H9 (cell line): Measurements from ENCODE around the gene ZNF80. TPM values are rescaled to one million over a fixed set of nuclear protein-coding genes. Genes with fewer than 3 reads are reported as not detected.
"Not testable (repeated sequence)": the region's sequence is repeated elsewhere in the genome, so short reads cannot be mapped to it uniquely, and the experiment has no call there.

Experiments
- DNase-seq: peaks from one replicate; pipeline ENCODE4 v3.0.0-alpha.2; 2017
- H2AFZ ChIP-seq: one replicate; pipeline ENCODE4 v1.6.1; 2013; ENCODE audit warnings: mild to moderate bottlenecking, low read length, control low read depth, moderate library complexity
- H2AK5ac ChIP-seq: 2 replicates; pipeline ENCODE4 v1.6.1; 2013; ENCODE audit warnings: low read length, control low read depth, mixed read lengths; ENCODE audit not compliant: insufficient read length
- H2BK120ac ChIP-seq: one replicate; pipeline ENCODE4 v1.6.1; 2013; ENCODE audit warnings: low read depth, mild to moderate bottlenecking, low read length, control low read depth, inconsistent platforms; ENCODE audit not compliant: poor library complexity, severe bottlenecking
- H2BK12ac ChIP-seq: 2 replicates; pipeline ENCODE4 v1.6.1; 2013; ENCODE audit warnings: low read length, control low read depth, mixed read lengths, low read depth; ENCODE audit not compliant: insufficient read length
- H2BK15ac ChIP-seq: 2 replicates; pipeline ENCODE4 v1.6.1; 2013; ENCODE audit warnings: low read depth, low read length, control low read depth
- H2BK20ac ChIP-seq: one replicate; pipeline ENCODE4 v1.6.1; 2013; ENCODE audit warnings: low read depth, mild to moderate bottlenecking, low read length, control low read depth, inconsistent platforms; ENCODE audit not compliant: poor library complexity, severe bottlenecking
- H2BK5ac ChIP-seq: 2 replicates; pipeline ENCODE4 v1.6.1; 2013; ENCODE audit warnings: low read length, control low read depth, mixed read lengths; ENCODE audit not compliant: insufficient read length
- H3K14ac ChIP-seq: 2 replicates; pipeline ENCODE4 v1.6.1; 2013; ENCODE audit warnings: low read length, control low read depth; ENCODE audit not compliant: insufficient read depth
- H3K18ac ChIP-seq: 2 replicates; pipeline ENCODE4 v1.6.1; 2013; ENCODE audit warnings: low read depth, mild to moderate bottlenecking, mixed read lengths, low read length, control low read depth; ENCODE audit not compliant: insufficient read length
- H3K23ac ChIP-seq: 2 replicates; pipeline ENCODE4 v1.6.1; 2013; ENCODE audit warnings: low read length, control low read depth, mixed read lengths, low read depth; ENCODE audit not compliant: insufficient read length
- H3K23me2 ChIP-seq: 2 replicates; pipeline ENCODE4 v1.6.1; 2013; ENCODE audit warnings: low read depth, mild to moderate bottlenecking, mixed read lengths, low read length, control low read depth; ENCODE audit not compliant: insufficient read length, poor library complexity, severe bottlenecking
- H3K27ac ChIP-seq: 2 replicates; pipeline ENCODE4 v1.5.1; 2013; ENCODE audit warnings: low read length, control low read depth, mixed read lengths, low read depth; ENCODE audit not compliant: insufficient read length
- H3K27me3 ChIP-seq: 2 replicates; pipeline ENCODE4 v1.6.1; 2013; ENCODE audit warnings: low read length, control low read depth, inconsistent platforms; ENCODE audit not compliant: insufficient read depth
- H3K4ac ChIP-seq: 2 replicates; pipeline ENCODE4 v1.6.1; 2013; ENCODE audit warnings: low read depth, mild to moderate bottlenecking, control low read depth, inconsistent platforms, low read length, moderate library complexity
- H3K4me1 ChIP-seq: 2 replicates; pipeline ENCODE4 v1.6.1; 2013; ENCODE audit warnings: low read length, control low read depth, inconsistent platforms; ENCODE audit not compliant: insufficient read depth
- H3K4me2 ChIP-seq: 2 replicates; pipeline ENCODE4 v1.6.1; 2013; ENCODE audit warnings: low read length, control low read depth, mixed read lengths; ENCODE audit not compliant: insufficient read length, insufficient read depth
- H3K56ac ChIP-seq: 2 replicates; pipeline ENCODE4 v1.6.1; 2013; ENCODE audit warnings: low read depth, mild to moderate bottlenecking, mixed read lengths, low read length, control low read depth; ENCODE audit not compliant: insufficient read length
- H3K79me1 ChIP-seq: 2 replicates; pipeline ENCODE4 v1.6.1; 2013; ENCODE audit warnings: low read depth, mild to moderate bottlenecking, moderate library complexity, low read length, control low read depth, inconsistent platforms; ENCODE audit not compliant: insufficient read depth, poor library complexity, severe bottlenecking
- H3K79me2 ChIP-seq: 2 replicates; pipeline ENCODE4 v1.6.1; 2013; ENCODE audit warnings: low read length, control low read depth, inconsistent platforms; ENCODE audit not compliant: insufficient read depth
- H3K9ac ChIP-seq: 2 replicates; pipeline ENCODE4 v1.6.1; 2013; ENCODE audit warnings: low read length, control low read depth, mixed read lengths; ENCODE audit not compliant: insufficient read length; ENCODE audit errors: extremely low read depth
- H3K9me3 ChIP-seq: one replicate; pipeline ENCODE4 v1.6.1; 2013; ENCODE audit warnings: low read depth, low read length, inconsistent platforms; ENCODE audit not compliant: control insufficient read depth
- H3T11ph ChIP-seq: one replicate; pipeline ENCODE4 v1.6.1; 2013; ENCODE audit warnings: mild to moderate bottlenecking, low read length, control low read depth, inconsistent platforms
- H4K20me1 ChIP-seq: one replicate; pipeline ENCODE4 v1.6.1; 2013; ENCODE audit not compliant: control insufficient read depth, insufficient read length, insufficient read depth
- H4K5ac ChIP-seq: 2 replicates; pipeline ENCODE4 v1.6.1; 2013; ENCODE audit warnings: low read depth, mild to moderate bottlenecking, mixed read lengths, low read length, control low read depth; ENCODE audit not compliant: insufficient read length
- H4K8ac ChIP-seq: replicated peaks from 2 replicates; pipeline ENCODE4 v1.6.1; 2013; ENCODE audit warnings: low read length, control low read depth, mixed read lengths, low read depth; ENCODE audit not compliant: insufficient read length
- H4K91ac ChIP-seq: 2 replicates; pipeline ENCODE4 v1.6.1; 2013; ENCODE audit warnings: low read depth, mild to moderate bottlenecking, moderate library complexity, mixed read lengths, low read length, control low read depth; ENCODE audit not compliant: insufficient read length
- H3K27ac Mint-ChIP-seq, 3 experiments: 2 replicates in 2 of 3; 3 replicates in 1 of 3; pipeline ENCODE4 v1.8.0; 2020 to 2021; ENCODE audit warnings: mixed read lengths in 3 of 3, mild to moderate bottlenecking in 1 of 3, moderate library complexity in 1 of 3
- H3K27me3 Mint-ChIP-seq: 2 replicates; pipeline ENCODE4 v1.8.0; 2021; ENCODE audit warnings: low read depth, mild to moderate bottlenecking, moderate library complexity, mixed read lengths
- H3K36me3 Mint-ChIP-seq, 3 experiments: 2 replicates in 2 of 3; 3 replicates in 1 of 3; pipeline ENCODE4 v1.8.0; 2020 to 2021; ENCODE audit warnings: low read depth in 3 of 3, mixed read lengths in 3 of 3; ENCODE audit not compliant: insufficient read depth in 1 of 3
- H3K4me1 Mint-ChIP-seq, 2 experiments: 2 replicates each; pipeline ENCODE4 v1.8.0; 2020; ENCODE audit warnings: mixed read lengths in 2 of 2
- H3K4me3 Mint-ChIP-seq, 2 experiments: 2 replicates in 1 of 2; 3 replicates in 1 of 2; pipeline ENCODE4 v1.8.0; 2020 to 2021; ENCODE audit warnings: mild to moderate bottlenecking in 2 of 2, mixed read lengths in 2 of 2, moderate library complexity in 1 of 2
- H3K9me3 Mint-ChIP-seq, 2 experiments: 2 replicates in 1 of 2; 3 replicates in 1 of 2; pipeline ENCODE4 v1.8.0; 2020; ENCODE audit warnings: mild to moderate bottlenecking in 2 of 2, mixed read lengths in 2 of 2, moderate library complexity in 1 of 2
- CTCF ChIP-seq: fragments of 200-600 bp; sonication (generic); conservative IDR thresholded peaks from 3 replicates; pipeline ENCODE4 v1.8.0; 2021; ENCODE audit warnings: antibody characterized with exemption, mild to moderate bottlenecking
- WGBS: extraction: QIAGEN DNeasy Blood & Tissue Kit; methylation state at CpG from one replicate; pipeline ENCODE4 v1.1.7; 2013; ENCODE audit warnings: missing lambda C conversion rate, low lambda C conversion rate, mixed read lengths; ENCODE audit not compliant: insufficient read length; ENCODE audit errors: extremely low coverage; 5-methylcytosine and 5-hydroxymethylcytosine counted together
- total RNA-seq: library from RNA; stranded (reverse); gene quantifications from 2 replicates; pipeline ENCODE4 v1.2.1, GENCODE V29; 2021

ZNF80 gene
- total RNA-seq, 1 experiment from 2014 or later: not detected

- Histone ChIP-seq H2BK5ac (no peak overlapping the region), H3K9me3 (no peaks in the 10 kb centered on the region), H3K14ac (no peak overlapping the region), H2BK120ac (no peak overlapping the region), H2AFZ (no peak overlapping the region), H3K9ac (no peak overlapping the region), H3K4me1 (no peaks in the 10 kb centered on the region), H4K8ac (no peak overlapping the region), H3K23ac (no peak overlapping the region), H4K20me1 (no peaks in the 10 kb centered on the region), H3K56ac (no peak overlapping the region), H3K4me2 (no peak overlapping the region), H3K27me3 (no peaks in the 10 kb centered on the region), H3K4ac (no peak overlapping the region), H3K27ac (no peak overlapping the region), H3K23me2 (no peaks in the 10 kb centered on the region), H4K5ac (no peak overlapping the region), H3K18ac (no peak overlapping the region), H2BK15ac (no peak overlapping the region), H2BK20ac (no peak overlapping the region), H3K79me1 (no peaks in the 10 kb centered on the region), H2AK5ac (no peak overlapping the region), H3T11ph (no peak overlapping the region), H2BK12ac (no peak overlapping the region), H4K91ac (no peak overlapping the region), H3K79me2 (no peaks in the 10 kb centered on the region)
- no CpG with 5 or more reads among the region's 1 CpG for WGBS
- no peak overlapping the region for H3K27ac Mint-ChIP-seq
- H3K4me3 Mint-ChIP-seq: no peak overlapping the region
- H3K27me3 Mint-ChIP-seq: no peaks in the 10 kb centered on the region
- no peaks in the 10 kb centered on the region; a peak in 2 of 7 replicates for H3K36me3 Mint-ChIP-seq
- peaks cover 0 to 2% of the 10 kb centered on the region in 2 experiments; a peak in 3 of 5 replicates for H3K9me3 Mint-ChIP-seq
- no peak for TF ChIP-seq CTCF
- H3K4me1 Mint-ChIP-seq: no peaks in the 10 kb centered on the region
- DNase-seq: no peak
Measured at GRCh38 chr3:114284644-114285043, 47.3 kb upstream of the ZNF80 start.

- H3K27ac ChIP-seq, H3K27me3 ChIP-seq, H2BK120ac ChIP-seq, H2BK12ac ChIP-seq, H3K4me3 Mint-ChIP-seq, H3K79me1 ChIP-seq, H2BK5ac ChIP-seq, H3K9me3 ChIP-seq, H3K4me2 ChIP-seq, H2AK5ac ChIP-seq, H4K5ac ChIP-seq, H4K8ac ChIP-seq, DNase-seq, H4K91ac ChIP-seq, H3T11ph ChIP-seq, H3K9ac ChIP-seq, H4K20me1 ChIP-seq, H3K27ac Mint-ChIP-seq, H3K4me1 Mint-ChIP-seq, H3K23me2 ChIP-seq, H2AFZ ChIP-seq, H3K23ac ChIP-seq, H3K18ac ChIP-seq, H2BK20ac ChIP-seq, H3K27me3 Mint-ChIP-seq, H3K56ac ChIP-seq, H3K4me1 ChIP-seq, H3K14ac ChIP-seq, H3K4ac ChIP-seq, H3K79me2 ChIP-seq, H2BK15ac ChIP-seq: not testable (repeated sequence)
- peaks cover 20 to 28% of the 10 kb centered on the region in 2 experiments for H3K9me3 Mint-ChIP-seq
- H3K36me3 Mint-ChIP-seq: peaks cover 13 to 26% (median 15%) of the 10 kb centered on the region in 3 experiments
- no CpG with 5 or more reads among the region's 26 CpGs for WGBS
Measured at GRCh38 chr3:114276856-114277255, 39.5 kb upstream of the ZNF80 start.
